Endothelial cell of umbilical vein (primary cell): ENCODE results near the gene LIPT1. TPM values are rescaled to one million over a fixed set of nuclear protein-coding genes. Genes with fewer than 3 reads are reported as not detected.

Experiments
- BruUV-seq: library from RNA; stranded (reverse); fragments of 400-500 nt; replicated peaks from 2 replicates; lab custom pipeline; 2021; lab: Mats Ljungman, UMichigan
- CTCF ChIA-PET: fragments of 300-600, 350-600 bp; sonication (Branson Sonifier 250); formaldehyde crosslinking; loops from one replicate; lab custom pipeline; 2021; ENCODE audit warnings: antibody characterized with exemption, inconsistent platforms; lab: Charles Lee
- POLR2A ChIA-PET: fragments of 300-600, 350-600 bp; sonication (Branson Sonifier 250); formaldehyde crosslinking; loops from one replicate; lab custom pipeline; 2021; ENCODE audit warnings: antibody characterized with exemption, inconsistent platforms; lab: Charles Lee
- DNase-seq: peaks from one replicate; pipeline ENCODE4 v3.0.0-alpha.2; 2011; ENCODE audit warnings: low read depth, low spot score
- FAIRE-seq: peaks from 2 replicates; lab custom pipeline; 2011; peaks lifted over from hg19 to GRCh38; lab: Jason Lieb, UNC
- H2AFZ ChIP-seq: 2 replicates; pipeline ENCODE4 v1.6.0; 2012; ENCODE audit warnings: low read depth, low read length, control low read depth, inconsistent platforms
- H3K27ac ChIP-seq: 2 replicates; pipeline ENCODE4 v1.5.1; 2011; ENCODE audit warnings: low read depth, mild to moderate bottlenecking, control low read depth, low read length, moderate library complexity; ENCODE audit not compliant: insufficient read depth
- H3K27me3 ChIP-seq, 2 experiments: 2 replicates each; pipeline versions ENCODE4 v1.6.0 to v1.6.1; 2011; ENCODE audit warnings: low read length in 2 of 2, mixed read lengths in 1 of 2; ENCODE audit not compliant: control insufficient read depth in 2 of 2, insufficient read depth in 2 of 2
- H3K36me3 ChIP-seq, 2 experiments: 2 replicates in 1 of 2; 3 replicates in 1 of 2; pipeline ENCODE4 v1.5.1; 2011; ENCODE audit warnings: low read length in 2 of 2, mild to moderate bottlenecking in 1 of 2, moderate library complexity in 1 of 2; ENCODE audit not compliant: control insufficient read depth in 2 of 2, insufficient read depth in 2 of 2; ENCODE audit errors: extremely low read depth in 1 of 2
- H3K4me1 ChIP-seq: 3 replicates; pipeline ENCODE4 v1.5.1; 2011; ENCODE audit warnings: mild to moderate bottlenecking, low read length; ENCODE audit not compliant: control insufficient read depth, insufficient read depth; ENCODE audit errors: extremely low read depth
- H3K4me2 ChIP-seq: 2 replicates; pipeline ENCODE4 v1.6.1; 2011; ENCODE audit warnings: low read length, control low read depth, mixed read lengths; ENCODE audit not compliant: insufficient read depth
- H3K4me3 ChIP-seq, 3 experiments: fragments of 200-600 bp in 1 of 3; sonication (generic), shearing (Covaris generic) in 1 of 3; replicated peaks in 1 of 3; 2 replicates each; pipeline ENCODE4 v1.5.1; 2011 to 2016; ENCODE audit warnings: control low read depth in 3 of 3, low read length in 3 of 3, mild to moderate bottlenecking in 2 of 3, inconsistent platforms in 1 of 3, low read depth in 1 of 3, moderate library complexity in 1 of 3; ENCODE audit not compliant: insufficient read depth in 1 of 3
- H3K79me2 ChIP-seq: 2 replicates; pipeline ENCODE4 v1.6.0; 2012; ENCODE audit warnings: low read length, inconsistent platforms; ENCODE audit not compliant: control insufficient read depth, insufficient read depth
- H3K9ac ChIP-seq: replicated peaks from 2 replicates; pipeline ENCODE3; 2011; ENCODE audit warnings: low read length, control low read depth; ENCODE audit not compliant: insufficient read depth; ENCODE audit errors: extremely low read depth
- H3K9me1 ChIP-seq: replicated peaks from 3 replicates; pipeline ENCODE4 v1.6.0; 2011; ENCODE audit warnings: mild to moderate bottlenecking, low read length; ENCODE audit not compliant: control insufficient read depth, insufficient read depth; ENCODE audit errors: extremely low read depth
- H3K9me3 ChIP-seq: replicated peaks from 2 replicates; pipeline ENCODE4 v1.5.1; 2012; ENCODE audit warnings: low read length, inconsistent platforms; ENCODE audit not compliant: control insufficient read depth, insufficient read depth
- H4K20me1 ChIP-seq: replicated peaks from 2 replicates; pipeline ENCODE3; 2011; ENCODE audit warnings: mild to moderate bottlenecking, low read length; ENCODE audit not compliant: control insufficient read depth, insufficient read depth; ENCODE audit errors: extremely low read depth
- EZH2 ChIP-seq: IDR thresholded peaks from 2 replicates; pipeline ENCODE4 v1.6.1; 2012; ENCODE audit warnings: borderline replicate concordance, low read depth, mild to moderate bottlenecking, moderate library complexity, low read length, inconsistent platforms; ENCODE audit not compliant: severe bottlenecking
- FOS ChIP-seq: IDR thresholded peaks from 2 replicates; pipeline ENCODE4 v1.6.1; 2011; ENCODE audit warnings: mild to moderate bottlenecking, low read length, moderate library complexity, borderline replicate concordance; ENCODE audit not compliant: insufficient read depth
- GATA2 ChIP-seq: IDR thresholded peaks from 2 replicates; pipeline ENCODE4 v1.7.0; 2011; ENCODE audit warnings: low read depth, mild to moderate bottlenecking, moderate library complexity, mixed read lengths, low read length; ENCODE audit not compliant: insufficient read length, insufficient read depth
- JUN ChIP-seq: IDR thresholded peaks from 2 replicates; pipeline ENCODE4 v1.6.1; 2011; ENCODE audit warnings: borderline replicate concordance, low read depth; ENCODE audit not compliant: insufficient read length, insufficient read depth
- MYC ChIP-seq: IDR thresholded peaks from one replicate; pipeline ENCODE4 v1.6.1; 2011; ENCODE audit warnings: mild to moderate bottlenecking, low read depth, low read length
- POLR2A ChIP-seq: IDR thresholded peaks from 2 replicates; pipeline ENCODE4 v1.6.1; 2012; ENCODE audit warnings: low read depth, mild to moderate bottlenecking, control low read depth, low read length
- POLR2AphosphoS5 ChIP-seq: IDR thresholded peaks from 2 replicates; pipeline ENCODE4 v1.6.1; 2012; ENCODE audit warnings: low read depth, mild to moderate bottlenecking, control low read depth, low read length, moderate library complexity; ENCODE audit not compliant: insufficient read depth
- dilution Hi-C: fragments of 300-500 bp; cut with MboI; formaldehyde crosslinking; loops from one replicate; pipeline ENCODE4 v1.15.0; 2019; ENCODE audit warnings: low sequenced_read_pairs; ENCODE audit not compliant: extremely low pct_ligation_motif_present
- intact Hi-C: fragments of 100-400 bp; cut with micrococcal nuclease; formaldehyde crosslinking; loops from one replicate; pipeline ENCODE4 v1.10.0; 2022
- polyA plus RNA-seq, 4 experiments: library from polyadenylated mRNA; depleted of rRNA in 3 of 4; stranded (reverse) in 3 of 4; unstranded in 1 of 4; fragments of >200 nt; gene quantifications; 2 replicates each; pipeline versions ENCODE4 v1.2.1 to v1.2.3, GENCODE V29; 2011 to 2012; ENCODE audit warnings: missing spikeins in 1 of 4
- total RNA-seq: library from RNA; stranded (reverse); gene quantifications from 2 replicates; pipeline ENCODE4 v1.2.3, GENCODE V29; 2021
- TF ChIP-seq, protein P1 (sequence below): IDR thresholded peaks from 2 replicates; pipeline ENCODE4 v1.6.1; 2011; ENCODE audit not compliant: insufficient read depth, insufficient read length
- TF ChIP-seq, protein P2 (sequence below), 2 donors: IDR thresholded peaks; 1 replicate in 1 of 2; 2 replicates in 1 of 2; pipeline ENCODE4 v1.5.1; 2011; ENCODE audit warnings: low read length in 2 of 2, mild to moderate bottlenecking in 2 of 2, moderate library complexity in 2 of 2, control low read depth in 1 of 2, inconsistent platforms in 1 of 2, low read depth in 1 of 2; ENCODE audit not compliant: insufficient read depth in 1 of 2; ENCODE audit errors: extremely low read depth in 1 of 2

LIPT1 gene
- total and polyA plus RNA-seq, 2 donors (not counting 3 experiments of a cell fraction or from before 2014, with no cell fraction given): 3.3 to 4.8 TPM

DNA sequence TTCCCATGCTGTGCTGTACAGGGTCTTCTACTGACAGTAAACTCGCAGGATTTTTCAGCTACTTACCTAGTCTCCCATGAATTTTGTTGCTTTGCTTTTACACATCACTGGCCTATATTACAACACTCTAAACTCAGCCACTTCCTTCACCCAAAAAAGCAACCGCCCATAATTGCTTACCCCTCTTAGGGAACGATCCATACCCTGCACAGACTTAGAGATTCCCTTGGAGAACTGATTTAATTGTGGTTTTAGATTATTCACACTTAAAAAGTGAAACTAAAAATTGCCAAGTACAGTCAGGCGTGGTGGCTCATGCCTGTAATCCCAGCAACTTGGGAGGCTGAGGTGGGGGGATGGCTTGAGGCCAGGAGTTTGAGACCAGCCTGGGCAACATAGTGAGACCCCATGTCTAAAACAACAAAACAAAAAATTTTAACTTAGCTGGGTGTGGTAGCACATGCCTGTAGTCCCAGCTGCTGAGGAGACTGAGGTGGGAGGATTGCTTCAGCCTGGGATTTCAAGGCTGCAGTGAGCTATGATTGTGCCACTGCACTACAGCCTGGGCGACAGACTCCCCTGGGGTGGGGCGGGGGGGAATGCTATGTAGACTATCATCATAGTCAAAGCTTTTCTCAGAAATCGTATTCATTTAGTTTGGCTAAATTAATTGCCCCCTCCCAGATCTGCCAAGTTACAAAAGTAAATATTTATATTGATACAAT is 45.5 kb downstream of the LIPT1 start:
- H3K4me1 ChIP-seq: no peaks in the 10 kb centered on the region
- no peak overlapping the region for H3K4me3 ChIP-seq
- ChIA-PET POLR2A (no interaction called here), CTCF (no interaction called here)
- no peak for DNase-seq
- BruUV-seq: no TSS peak
- H3K9ac ChIP-seq: no peak overlapping the region
- H3K79me2 ChIP-seq: no peaks in the 10 kb centered on the region
- no peak overlapping the region for H3K27ac ChIP-seq
- no peak for TF ChIP-seq FOS
- TF ChIP-seq EZH2: no peak
- TF ChIP-seq, protein P1, sequence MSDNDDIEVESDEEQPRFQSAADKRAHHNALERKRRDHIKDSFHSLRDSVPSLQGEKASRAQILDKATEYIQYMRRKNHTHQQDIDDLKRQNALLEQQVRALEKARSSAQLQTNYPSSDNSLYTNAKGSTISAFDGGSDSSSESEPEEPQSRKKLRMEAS: no peak
- TF ChIP-seq MYC: no peak
- TF ChIP-seq POLR2A: no peak
- TF ChIP-seq POLR2AphosphoS5: no peak
- TF ChIP-seq, protein P2, sequence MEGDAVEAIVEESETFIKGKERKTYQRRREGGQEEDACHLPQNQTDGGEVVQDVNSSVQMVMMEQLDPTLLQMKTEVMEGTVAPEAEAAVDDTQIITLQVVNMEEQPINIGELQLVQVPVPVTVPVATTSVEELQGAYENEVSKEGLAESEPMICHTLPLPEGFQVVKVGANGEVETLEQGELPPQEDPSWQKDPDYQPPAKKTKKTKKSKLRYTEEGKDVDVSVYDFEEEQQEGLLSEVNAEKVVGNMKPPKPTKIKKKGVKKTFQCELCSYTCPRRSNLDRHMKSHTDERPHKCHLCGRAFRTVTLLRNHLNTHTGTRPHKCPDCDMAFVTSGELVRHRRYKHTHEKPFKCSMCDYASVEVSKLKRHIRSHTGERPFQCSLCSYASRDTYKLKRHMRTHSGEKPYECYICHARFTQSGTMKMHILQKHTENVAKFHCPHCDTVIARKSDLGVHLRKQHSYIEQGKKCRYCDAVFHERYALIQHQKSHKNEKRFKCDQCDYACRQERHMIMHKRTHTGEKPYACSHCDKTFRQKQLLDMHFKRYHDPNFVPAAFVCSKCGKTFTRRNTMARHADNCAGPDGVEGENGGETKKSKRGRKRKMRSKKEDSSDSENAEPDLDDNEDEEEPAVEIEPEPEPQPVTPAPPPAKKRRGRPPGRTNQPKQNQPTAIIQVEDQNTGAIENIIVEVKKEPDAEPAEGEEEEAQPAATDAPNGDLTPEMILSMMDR (IDR thresholded peaks at IDR 0.05; ENCODE audit: extremely low read depth in 1 of 2, insufficient read depth in 1 of 2, low read depth in 1 of 2, low read length in 2 of 2): no peak
- TF ChIP-seq GATA2: no peak
- TF ChIP-seq JUN: no peak
- no peaks in the 10 kb centered on the region for H4K20me1 ChIP-seq
- H3K4me2 ChIP-seq: no peak overlapping the region
- dilution Hi-C loops: no loop called here
- H3K9me1 ChIP-seq: no peaks in the 10 kb centered on the region
- intact Hi-C loops: no loop called here
- H2AFZ ChIP-seq: no peak overlapping the region
- no peaks in the 10 kb centered on the region for H3K9me3 ChIP-seq
- H3K36me3 ChIP-seq: peaks cover 0 to 6% of the 10 kb centered on the region in 2 experiments
- FAIRE-seq: no peak
- no peaks in the 10 kb centered on the region for H3K27me3 ChIP-seq
